Measurements from ENCODE around the gene ZNF462.

ZNF462 gene

GRCh38 chr9:106868565-106868964 is 5.6 kb downstream of the ZNF462 start:
- DNase-seq (ENCODE audit: low read depth, low spot score), result no peak
- in situ Hi-C loops (cut with HindIII; ENCODE audit: low sequenced_read_pairs), result no loop called here
- TF ChIP-seq, protein P1, sequence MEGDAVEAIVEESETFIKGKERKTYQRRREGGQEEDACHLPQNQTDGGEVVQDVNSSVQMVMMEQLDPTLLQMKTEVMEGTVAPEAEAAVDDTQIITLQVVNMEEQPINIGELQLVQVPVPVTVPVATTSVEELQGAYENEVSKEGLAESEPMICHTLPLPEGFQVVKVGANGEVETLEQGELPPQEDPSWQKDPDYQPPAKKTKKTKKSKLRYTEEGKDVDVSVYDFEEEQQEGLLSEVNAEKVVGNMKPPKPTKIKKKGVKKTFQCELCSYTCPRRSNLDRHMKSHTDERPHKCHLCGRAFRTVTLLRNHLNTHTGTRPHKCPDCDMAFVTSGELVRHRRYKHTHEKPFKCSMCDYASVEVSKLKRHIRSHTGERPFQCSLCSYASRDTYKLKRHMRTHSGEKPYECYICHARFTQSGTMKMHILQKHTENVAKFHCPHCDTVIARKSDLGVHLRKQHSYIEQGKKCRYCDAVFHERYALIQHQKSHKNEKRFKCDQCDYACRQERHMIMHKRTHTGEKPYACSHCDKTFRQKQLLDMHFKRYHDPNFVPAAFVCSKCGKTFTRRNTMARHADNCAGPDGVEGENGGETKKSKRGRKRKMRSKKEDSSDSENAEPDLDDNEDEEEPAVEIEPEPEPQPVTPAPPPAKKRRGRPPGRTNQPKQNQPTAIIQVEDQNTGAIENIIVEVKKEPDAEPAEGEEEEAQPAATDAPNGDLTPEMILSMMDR (IDR thresholded peaks at IDR 0.05; ENCODE audit: low read depth, low read length), result no peak

DNA sequence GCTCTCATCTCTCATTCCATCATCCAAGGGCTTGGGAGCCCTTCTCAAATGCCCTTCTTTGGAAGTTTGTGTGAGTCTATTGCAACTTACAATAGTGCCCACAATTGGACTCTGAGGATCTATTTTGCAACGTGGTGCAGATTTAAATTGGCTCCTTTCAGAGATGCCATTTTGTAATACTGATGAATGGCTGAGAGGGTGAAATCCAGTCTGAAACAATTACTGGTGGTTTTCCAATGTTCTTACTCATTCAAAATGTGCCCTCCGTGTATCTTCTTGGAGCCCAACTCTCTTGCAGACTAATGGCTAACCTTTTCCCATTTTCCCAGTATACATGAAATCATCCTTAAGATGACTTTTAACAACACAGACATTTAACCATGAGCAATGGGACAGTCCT is 6.1 kb downstream of the ZNF462 start:
- in situ Hi-C loops (cut with HindIII; ENCODE audit: low sequenced_read_pairs), result no loop called here
- no peak overlapping the region for H3K4me3 ChIP-seq (ENCODE audit: low read depth, low read length)
- no peak for DNase-seq (ENCODE audit: low read depth, low spot score)
- TF ChIP-seq, protein P1 (IDR thresholded peaks at IDR 0.05; ENCODE audit: low read depth, low read length), result no peak

More at GRCh38 chr9:106868565-106868964, 5.6 kb downstream of the ZNF462 start:
- no peak overlapping the region for H3K4me3 ChIP-seq (ENCODE audit: low read depth, low read length)

DNA sequence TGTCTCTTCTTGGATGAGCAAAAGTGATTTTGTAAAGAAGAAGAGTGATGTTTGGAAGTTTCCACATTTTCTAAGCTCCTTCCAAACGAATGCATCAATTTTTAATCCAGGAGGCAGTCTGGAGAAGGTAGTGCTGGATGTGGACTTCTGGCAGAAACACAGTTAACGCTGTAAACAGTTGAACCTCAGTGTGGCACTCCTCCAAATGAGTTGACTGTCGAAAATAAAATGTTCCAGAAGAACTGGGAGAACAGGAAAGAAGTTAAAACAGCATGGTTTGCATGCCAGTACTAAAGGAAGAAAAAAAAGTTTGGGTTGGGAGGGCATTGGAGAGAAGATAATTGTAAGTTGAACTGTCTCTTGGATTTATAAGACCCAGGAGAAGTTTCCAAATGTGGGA is 6.5 kb downstream of the ZNF462 start:
- no peak overlapping the region for H3K4me3 ChIP-seq (ENCODE audit: low read depth, low read length)
- in situ Hi-C loops (cut with HindIII; ENCODE audit: low sequenced_read_pairs), result no loop called here
- TF ChIP-seq, protein P1 (IDR thresholded peaks at IDR 0.05; ENCODE audit: low read depth, low read length), result no peak
- peak; percentile 66 for DNase-seq (ENCODE audit: low read depth, low spot score)

- TF ChIP-seq, protein P1 (IDR thresholded peaks at IDR 0.05; ENCODE audit: low read depth, low read length), result no peak
- no peak overlapping the region for H3K4me3 ChIP-seq (ENCODE audit: low read depth, low read length)
- in situ Hi-C loops (cut with HindIII; ENCODE audit: low sequenced_read_pairs), result no loop called here
- no peak for DNase-seq (ENCODE audit: low read depth, low spot score)
Measured at GRCh38 chr9:106872641-106873040, 9.7 kb downstream of the ZNF462 start.

DNA sequence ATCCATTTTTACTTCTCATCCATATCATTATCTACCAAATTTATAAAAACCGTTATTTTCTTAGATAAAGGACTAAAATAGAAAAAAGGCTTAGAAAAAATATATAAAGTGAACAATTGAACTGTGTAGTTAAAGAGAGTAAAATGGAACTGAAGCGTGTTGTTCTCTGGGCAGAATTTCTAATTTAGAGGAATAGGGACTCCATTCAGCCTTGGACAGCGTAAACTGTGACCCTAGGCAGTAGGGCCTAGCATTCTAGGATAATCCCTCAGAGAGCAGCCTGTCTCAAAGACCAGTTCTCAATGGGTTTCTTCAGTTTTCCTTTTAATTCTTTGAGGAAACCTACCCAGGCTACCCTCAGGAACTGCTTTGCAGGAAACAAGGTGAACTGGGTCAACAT is 11.1 kb downstream of the ZNF462 start:
- in situ Hi-C loops (cut with HindIII; ENCODE audit: low sequenced_read_pairs), result no loop called here
- no peak overlapping the region for H3K4me3 ChIP-seq (ENCODE audit: low read depth, low read length)
- DNase-seq (ENCODE audit: low read depth, low spot score), result no peak
- TF ChIP-seq, protein P1 (IDR thresholded peaks at IDR 0.05; ENCODE audit: low read depth, low read length), result no peak

DNA sequence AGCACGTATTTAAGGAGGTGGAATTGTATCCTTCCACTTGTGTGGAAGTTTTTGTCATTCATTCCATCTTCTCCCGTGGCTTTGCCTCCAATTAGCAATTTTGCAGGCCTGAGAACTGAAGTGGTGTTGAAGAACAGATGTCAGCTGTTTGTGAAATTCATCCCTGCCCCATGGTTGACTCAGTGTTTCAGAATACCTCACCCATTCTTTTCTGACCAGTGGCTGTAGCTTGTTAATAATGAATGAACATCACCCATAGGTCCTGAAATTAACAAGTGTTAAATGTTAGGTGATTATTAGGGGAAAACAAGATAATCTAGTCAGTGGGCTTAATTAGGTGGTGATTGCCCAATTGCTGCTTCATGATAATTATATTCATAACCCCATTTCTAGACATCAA is 11.7 kb downstream of the ZNF462 start:
- DNase-seq (ENCODE audit: low read depth, low spot score), result no peak
- in situ Hi-C loops (cut with HindIII; ENCODE audit: low sequenced_read_pairs), result no loop called here
- TF ChIP-seq, protein P1 (IDR thresholded peaks at IDR 0.05; ENCODE audit: low read depth, low read length), result no peak
- no peak overlapping the region for H3K4me3 ChIP-seq (ENCODE audit: low read depth, low read length)

GRCh38 chr9:106875529-106875928 is 12.6 kb downstream of the ZNF462 start:
- no peak for DNase-seq (ENCODE audit: low read depth, low spot score)
- no peak overlapping the region for H3K4me3 ChIP-seq (ENCODE audit: low read depth, low read length)
- TF ChIP-seq, protein P1 (IDR thresholded peaks at IDR 0.05; ENCODE audit: low read depth, low read length), result no peak
- in situ Hi-C loops (cut with HindIII; ENCODE audit: low sequenced_read_pairs), result no loop called here

Measured in astrocyte of the spinal cord (primary cell).